A172 (cell line): ENCODE results near the gene ZNF652. TPM values are rescaled to one million over a fixed set of nuclear protein-coding genes. Genes with fewer than 3 reads are reported as not detected.
"Not testable (repeated sequence)": the region's sequence is repeated elsewhere in the genome, so short reads cannot be mapped to it uniquely, and the experiment has no call there.

Experiments
- DNase-seq: peaks from one replicate; pipeline ENCODE4 v3.0.0-alpha.2; 2015; ENCODE audit warnings: low spot score
- total RNA-seq: library from RNA; depleted of rRNA; stranded (reverse); fragments of >200 nt; shearing (Covaris generic); gene quantifications from 2 replicates; pipeline ENCODE4 v1.2.3, GENCODE V29; 2014; rRNA removed

ZNF652 gene
- total RNA-seq, 1 experiment from 2014 or later = 21.0 TPM

- DNase-seq = not testable (repeated sequence)
These were observed 100.5 kb downstream of the ZNF652 start for GRCh38 chr17:49261540-49261939.

GRCh38 chr17:49260817-49261291, 101.2 kb downstream of the ZNF652 start:
- peak; percentile 47 for DNase-seq

GRCh38 chr17:49260011-49260816, 101.8 kb downstream of the ZNF652 start:
- DNase-seq = peak; percentile 77

DNA sequence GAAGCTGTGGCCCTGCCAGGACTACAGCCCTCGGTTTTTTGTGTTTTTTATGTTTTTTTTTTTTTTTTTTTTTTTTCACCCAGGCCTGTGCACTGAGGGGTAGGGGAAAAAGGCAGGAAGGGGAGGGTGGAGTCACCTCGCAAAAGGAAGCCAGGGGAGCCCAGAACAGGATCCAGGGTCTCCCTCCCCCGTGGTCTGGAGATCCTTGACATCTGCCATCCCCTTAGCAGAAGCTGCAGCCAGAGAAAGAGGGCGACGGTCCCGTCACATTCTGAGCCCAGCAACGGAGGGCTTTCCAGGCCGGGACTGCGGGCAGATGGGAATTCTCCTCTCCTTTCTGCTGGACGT, 102.4 kb downstream of the ZNF652 start:
- DNase-seq = no peak

DNA sequence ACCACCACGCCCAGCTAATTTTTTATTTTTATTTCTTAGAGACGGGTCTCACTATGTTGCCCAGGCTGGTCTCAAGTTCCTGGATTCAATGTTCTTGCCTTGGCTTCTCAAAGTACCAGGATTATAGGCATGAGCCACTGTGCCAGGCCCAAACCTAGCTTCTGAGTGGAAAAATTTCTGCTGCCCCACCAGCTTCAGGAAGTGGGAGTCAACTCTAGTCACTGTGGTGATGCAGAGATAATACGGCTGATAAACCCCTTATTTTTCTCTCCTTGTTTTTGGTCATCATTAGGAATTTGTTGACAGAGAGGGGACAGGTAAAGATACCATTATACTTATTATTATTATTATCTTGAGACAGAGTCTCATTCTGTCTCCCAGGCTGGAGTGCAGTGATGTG, 103.7 kb downstream of the ZNF652 start:
- DNase-seq = no peak

- no peak for DNase-seq
These were observed 106.9 kb downstream of the ZNF652 start for GRCh38 chr17:49255125-49255524.

GRCh38 chr17:49254066-49254465, 108.0 kb downstream of the ZNF652 start:
- no peak for DNase-seq

GRCh38 chr17:49252148-49252695, 109.8 kb downstream of the ZNF652 start:
- DNase-seq = peak; percentile 47

- no peak for DNase-seq
These were observed 112.0 kb downstream of the ZNF652 start for GRCh38 chr17:49249890-49250522.

- DNase-seq = peak; percentile 64
These were observed 112.7 kb downstream of the ZNF652 start for GRCh38 chr17:49249292-49249794.

DNA sequence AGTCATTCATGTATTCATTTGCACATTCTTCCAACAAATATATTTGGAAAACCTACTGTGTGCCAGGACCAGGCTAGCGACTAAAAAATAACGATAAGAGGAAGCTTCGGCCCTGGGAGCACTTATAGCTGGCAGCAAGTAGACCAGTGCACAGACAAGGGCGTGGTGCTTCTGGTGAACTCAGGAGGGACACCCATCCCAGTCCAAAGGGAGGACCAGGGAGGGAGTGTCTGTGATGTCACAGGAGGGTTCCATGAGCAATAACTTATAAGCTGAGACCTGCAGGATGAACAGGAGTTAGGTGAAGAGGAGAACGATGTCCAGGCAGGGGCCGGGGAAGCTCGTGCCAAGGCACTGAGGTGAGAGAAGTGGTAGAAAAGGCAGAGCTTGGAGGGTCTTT, 114.1 kb downstream of the ZNF652 start:
- DNase-seq = no peak

DNA sequence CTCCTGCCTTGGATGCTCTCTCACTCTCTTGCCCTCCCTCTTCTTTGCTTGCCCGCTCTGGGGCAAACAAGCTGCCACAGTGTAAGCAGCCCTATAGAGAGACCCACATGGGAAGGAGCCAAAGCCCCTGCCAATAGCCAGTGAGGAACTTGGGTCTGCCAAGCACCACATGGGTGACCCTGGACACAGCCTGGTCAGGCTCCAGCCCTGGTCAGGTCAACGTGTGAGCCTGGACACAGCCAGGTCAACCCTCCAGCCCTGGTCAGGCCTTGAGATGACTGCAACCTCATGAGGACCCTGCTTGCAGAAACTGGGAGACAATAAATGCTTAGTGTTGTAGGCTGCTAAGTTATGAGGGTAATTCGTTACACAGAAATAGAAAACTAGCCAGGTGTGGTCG, 117.2 kb downstream of the ZNF652 start:
- no peak for DNase-seq

Other genes starting within 250 kb of the ZNF652 start
- not detected in 2 replicates for gene B4GALNT2, start 229.5 kb downstream of the ZNF652 start, total RNA-seq
- gene GNGT2, start 151.7 kb downstream of the ZNF652 start, total RNA-seq = not detected in 2 replicates
- 0.07 and 0.41 TPM in 2 replicates for gene ABI3, start 151.5 kb downstream of the ZNF652 start, total RNA-seq
- gene PHOSPHO1, start 131.5 kb downstream of the ZNF652 start, total RNA-seq = 0.22 TPM in 1 of 2 replicates, not detected in the other
- 280 and 302 TPM in 2 replicates for gene PHB1, start 52.6 kb upstream of the ZNF652 start, total RNA-seq
- gene NGFR, start 133.0 kb upstream of the ZNF652 start, total RNA-seq = 1.8 and 2.3 TPM in 2 replicates
- gene NXPH3, start 213.6 kb upstream of the ZNF652 start, total RNA-seq = 0.12 and 0.24 TPM in 2 replicates